Neural progenitor cell (in vitro differentiated cells): ENCODE measurements around the gene COL13A1.

ENCODE experiments used
- EZH2 ChIP-seq: fragments of 200-600 bp; sonication (generic); IDR thresholded peaks from 2 replicates; pipeline ENCODE4 v1.6.1; 2017; ENCODE audit warnings: antibody characterized with exemption, mild to moderate bottlenecking, moderate library complexity
- EZH2phosphoT487 ChIP-seq: fragments of 200-600 bp; sonication (generic); IDR thresholded peaks from 2 replicates; pipeline ENCODE4 v1.6.1; 2017; ENCODE audit warnings: antibody characterized with exemption
- TF ChIP-seq, protein P1 (sequence below): fragments of 200-600 bp; sonication (generic); IDR thresholded peaks from 2 replicates; pipeline ENCODE4 v1.5.1; 2017; ENCODE audit warnings: antibody characterized with exemption, mild to moderate bottlenecking

DNA sequence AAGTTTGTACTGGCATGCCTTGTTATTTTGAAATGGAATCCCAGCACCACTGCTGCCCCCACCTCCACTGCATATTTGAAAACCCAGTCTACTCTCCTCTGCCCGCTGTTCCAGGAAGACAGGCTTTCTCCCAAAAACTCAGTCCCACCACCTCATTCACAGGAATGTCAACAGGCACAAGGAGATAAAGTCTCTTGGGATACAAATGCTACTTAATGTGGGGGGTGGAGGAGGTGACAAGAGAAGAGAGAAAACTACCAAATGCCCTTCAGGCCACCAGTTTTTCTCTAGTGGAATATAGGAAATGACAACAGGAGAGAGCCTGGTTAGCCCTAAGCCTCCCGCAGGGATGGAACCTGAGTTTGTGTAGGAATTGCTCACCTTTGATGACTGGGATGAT is 1.0 kb upstream of the COL13A1 start:
- TF ChIP-seq, protein P1, sequence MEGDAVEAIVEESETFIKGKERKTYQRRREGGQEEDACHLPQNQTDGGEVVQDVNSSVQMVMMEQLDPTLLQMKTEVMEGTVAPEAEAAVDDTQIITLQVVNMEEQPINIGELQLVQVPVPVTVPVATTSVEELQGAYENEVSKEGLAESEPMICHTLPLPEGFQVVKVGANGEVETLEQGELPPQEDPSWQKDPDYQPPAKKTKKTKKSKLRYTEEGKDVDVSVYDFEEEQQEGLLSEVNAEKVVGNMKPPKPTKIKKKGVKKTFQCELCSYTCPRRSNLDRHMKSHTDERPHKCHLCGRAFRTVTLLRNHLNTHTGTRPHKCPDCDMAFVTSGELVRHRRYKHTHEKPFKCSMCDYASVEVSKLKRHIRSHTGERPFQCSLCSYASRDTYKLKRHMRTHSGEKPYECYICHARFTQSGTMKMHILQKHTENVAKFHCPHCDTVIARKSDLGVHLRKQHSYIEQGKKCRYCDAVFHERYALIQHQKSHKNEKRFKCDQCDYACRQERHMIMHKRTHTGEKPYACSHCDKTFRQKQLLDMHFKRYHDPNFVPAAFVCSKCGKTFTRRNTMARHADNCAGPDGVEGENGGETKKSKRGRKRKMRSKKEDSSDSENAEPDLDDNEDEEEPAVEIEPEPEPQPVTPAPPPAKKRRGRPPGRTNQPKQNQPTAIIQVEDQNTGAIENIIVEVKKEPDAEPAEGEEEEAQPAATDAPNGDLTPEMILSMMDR: no peak
- TF ChIP-seq EZH2 (no peak), EZH2phosphoT487 (no peak)
